ENCODE data around the gene ADAMTSL3.

The ADAMTSL3 gene

GRCh38 chr15:83656943-83657528 lies 3.1 kb downstream of the ADAMTSL3 start:
- H3K27me3 ChIP-seq (ENCODE audit: insufficient read depth, low read length) = peaks cover 41% of the 10 kb centered on the region
- no peaks in the 10 kb centered on the region for H3K36me3 ChIP-seq (ENCODE audit: insufficient read depth, low read depth, low read length)
- H3K9ac ChIP-seq (ENCODE audit: low read depth, low read length) = no peak overlapping the region
- no peak overlapping the region for H3K4me3 ChIP-seq (ENCODE audit: low read length)
- no peaks in the 10 kb centered on the region for H3K9me3 ChIP-seq (ENCODE audit: insufficient read depth, low read depth, low read length)
- no peak overlapping the region for H3K27ac ChIP-seq (ENCODE audit: low read length)
- H3K4me1 ChIP-seq (ENCODE audit: insufficient read depth, low read length) = 0 out of 2 replicates have a peak, but pooled peaks cover 3% of the 10 kb centered on the region

- no peaks in the 10 kb centered on the region for H3K9me3 ChIP-seq (ENCODE audit: insufficient read depth, low read depth, low read length)
- H3K27me3 ChIP-seq (ENCODE audit: insufficient read depth, low read length) = peaks cover 36% of the 10 kb centered on the region
- H3K4me3 ChIP-seq (ENCODE audit: low read length) = no peak overlapping the region
- no peaks in the 10 kb centered on the region for H3K36me3 ChIP-seq (ENCODE audit: insufficient read depth, low read depth, low read length)
- H3K27ac ChIP-seq (ENCODE audit: low read length) = no peak overlapping the region
- H3K4me1 ChIP-seq (ENCODE audit: insufficient read depth, low read length) = 0 out of 2 replicates have a peak, but pooled peaks cover 3% of the 10 kb centered on the region
- H3K9ac ChIP-seq (ENCODE audit: low read depth, low read length) = no peak overlapping the region
Observed at GRCh38 chr15:83657549-83657948, 3.6 kb downstream of the ADAMTSL3 start.

- no peak overlapping the region for H3K4me3 ChIP-seq (ENCODE audit: low read length)
- H3K9ac ChIP-seq (ENCODE audit: low read depth, low read length) = no peak overlapping the region
- no peak overlapping the region for H3K27ac ChIP-seq (ENCODE audit: low read length)
- H3K36me3 ChIP-seq (ENCODE audit: insufficient read depth, low read depth, low read length) = no peaks in the 10 kb centered on the region
- no peaks in the 10 kb centered on the region for H3K9me3 ChIP-seq (ENCODE audit: insufficient read depth, low read depth, low read length)
- peaks cover 27% of the 10 kb centered on the region for H3K27me3 ChIP-seq (ENCODE audit: insufficient read depth, low read length)
- no peaks in the 10 kb centered on the region for H3K4me1 ChIP-seq (ENCODE audit: insufficient read depth, low read length)
Observed at GRCh38 chr15:83658430-83659416, 4.8 kb downstream of the ADAMTSL3 start.

- peaks cover 23% of the 10 kb centered on the region for H3K27me3 ChIP-seq (ENCODE audit: insufficient read depth, low read length)
- no peak overlapping the region for H3K9ac ChIP-seq (ENCODE audit: low read depth, low read length)
- no peaks in the 10 kb centered on the region for H3K4me1 ChIP-seq (ENCODE audit: insufficient read depth, low read length)
- H3K4me3 ChIP-seq (ENCODE audit: low read length) = no peak overlapping the region
- H3K27ac ChIP-seq (ENCODE audit: low read length) = no peak overlapping the region
- H3K9me3 ChIP-seq (ENCODE audit: insufficient read depth, low read depth, low read length) = no peaks in the 10 kb centered on the region
- H3K36me3 ChIP-seq (ENCODE audit: insufficient read depth, low read depth, low read length) = no peaks in the 10 kb centered on the region
Observed at GRCh38 chr15:83659417-83659812, 5.5 kb downstream of the ADAMTSL3 start.

GRCh38 chr15:83665480-83665879 lies 11.6 kb downstream of the ADAMTSL3 start:
- no peaks in the 10 kb centered on the region for H3K27me3 ChIP-seq (ENCODE audit: insufficient read depth, low read length)
- no peak overlapping the region for H3K9ac ChIP-seq (ENCODE audit: low read depth, low read length)
- no peaks in the 10 kb centered on the region for H3K9me3 ChIP-seq (ENCODE audit: insufficient read depth, low read depth, low read length)
- H3K36me3 ChIP-seq (ENCODE audit: insufficient read depth, low read depth, low read length) = no peaks in the 10 kb centered on the region
- H3K27ac ChIP-seq (ENCODE audit: low read length) = no peak overlapping the region
- no peak overlapping the region for H3K4me3 ChIP-seq (ENCODE audit: low read length)
- H3K4me1 ChIP-seq (ENCODE audit: insufficient read depth, low read length) = no peaks in the 10 kb centered on the region

GRCh38 chr15:83670672-83671229 lies 16.8 kb downstream of the ADAMTSL3 start:
- Histone ChIP-seq H3K27me3 (ENCODE audit: insufficient read depth, low read length) (no peaks in the 10 kb centered on the region), H3K4me3 (ENCODE audit: low read length) (no peak overlapping the region), H3K27ac (ENCODE audit: low read length) (no peak overlapping the region), H3K36me3 (ENCODE audit: insufficient read depth, low read depth, low read length) (no peaks in the 10 kb centered on the region), H3K9me3 (ENCODE audit: insufficient read depth, low read depth, low read length) (no peaks in the 10 kb centered on the region), H3K4me1 (ENCODE audit: insufficient read depth, low read length) (no peaks in the 10 kb centered on the region), H3K9ac (ENCODE audit: low read depth, low read length) (no peak overlapping the region)

GRCh38 chr15:83671603-83672002 lies 17.7 kb downstream of the ADAMTSL3 start:
- no peaks in the 10 kb centered on the region for H3K36me3 ChIP-seq (ENCODE audit: insufficient read depth, low read depth, low read length)
- H3K27ac ChIP-seq (ENCODE audit: low read length) = no peak overlapping the region
- no peaks in the 10 kb centered on the region for H3K9me3 ChIP-seq (ENCODE audit: insufficient read depth, low read depth, low read length)
- H3K27me3 ChIP-seq (ENCODE audit: insufficient read depth, low read length) = no peaks in the 10 kb centered on the region
- no peak overlapping the region for H3K9ac ChIP-seq (ENCODE audit: low read depth, low read length)
- no peaks in the 10 kb centered on the region for H3K4me1 ChIP-seq (ENCODE audit: insufficient read depth, low read length)
- H3K4me3 ChIP-seq (ENCODE audit: low read length) = no peak overlapping the region

- H3K27me3 ChIP-seq (ENCODE audit: insufficient read depth, low read length) = no peaks in the 10 kb centered on the region
- H3K9me3 ChIP-seq (ENCODE audit: insufficient read depth, low read depth, low read length) = no peaks in the 10 kb centered on the region
- H3K4me1 ChIP-seq (ENCODE audit: insufficient read depth, low read length) = no peaks in the 10 kb centered on the region
- no peak overlapping the region for H3K4me3 ChIP-seq (ENCODE audit: low read length)
- no peak overlapping the region for H3K9ac ChIP-seq (ENCODE audit: low read depth, low read length)
- H3K36me3 ChIP-seq (ENCODE audit: insufficient read depth, low read depth, low read length) = no peaks in the 10 kb centered on the region
- no peak overlapping the region for H3K27ac ChIP-seq (ENCODE audit: low read length)
Observed at GRCh38 chr15:83673385-83673784, 19.5 kb downstream of the ADAMTSL3 start.

GRCh38 chr15:83682476-83683088 lies 28.7 kb downstream of the ADAMTSL3 start:
- Histone ChIP-seq H3K27me3 (ENCODE audit: insufficient read depth, low read length) (no peaks in the 10 kb centered on the region), H3K4me3 (ENCODE audit: low read length) (no peak overlapping the region), H3K9ac (ENCODE audit: low read depth, low read length) (no peak overlapping the region), H3K4me1 (ENCODE audit: insufficient read depth, low read length) (no peaks in the 10 kb centered on the region), H3K36me3 (ENCODE audit: insufficient read depth, low read depth, low read length) (no peaks in the 10 kb centered on the region), H3K9me3 (ENCODE audit: insufficient read depth, low read depth, low read length) (no peaks in the 10 kb centered on the region), H3K27ac (ENCODE audit: low read length) (no peak overlapping the region)

- Histone ChIP-seq H3K27ac (ENCODE audit: low read length) (no peak overlapping the region), H3K27me3 (ENCODE audit: insufficient read depth, low read length) (no peaks in the 10 kb centered on the region), H3K36me3 (ENCODE audit: insufficient read depth, low read depth, low read length) (no peaks in the 10 kb centered on the region)
Observed at GRCh38 chr15:83685916-83686332, 32.0 kb downstream of the ADAMTSL3 start.

GRCh38 chr15:83688201-83688600 lies 34.3 kb downstream of the ADAMTSL3 start:
- no peak overlapping the region for H3K4me3 ChIP-seq (ENCODE audit: low read length)
- no peaks in the 10 kb centered on the region for H3K36me3 ChIP-seq (ENCODE audit: insufficient read depth, low read depth, low read length)
- no peaks in the 10 kb centered on the region for H3K4me1 ChIP-seq (ENCODE audit: insufficient read depth, low read length)
- no peak overlapping the region for H3K27ac ChIP-seq (ENCODE audit: low read length)
- no peak overlapping the region for H3K9ac ChIP-seq (ENCODE audit: low read depth, low read length)
- H3K9me3 ChIP-seq (ENCODE audit: insufficient read depth, low read depth, low read length) = no peaks in the 10 kb centered on the region
- no peaks in the 10 kb centered on the region for H3K27me3 ChIP-seq (ENCODE audit: insufficient read depth, low read length)

More at GRCh38 chr15:83685916-83686332, 32.0 kb downstream of the ADAMTSL3 start:
- H3K4me3 ChIP-seq (ENCODE audit: low read length) = no peak overlapping the region
- no peak overlapping the region for H3K9ac ChIP-seq (ENCODE audit: low read depth, low read length)
- H3K4me1 ChIP-seq (ENCODE audit: insufficient read depth, low read length) = no peaks in the 10 kb centered on the region
- H3K9me3 ChIP-seq (ENCODE audit: insufficient read depth, low read depth, low read length) = no peaks in the 10 kb centered on the region
